Fibroblast of gingiva (primary cell): ENCODE data around the gene LSMEM2.
"Not testable (repeated sequence)": the region's sequence is repeated elsewhere in the genome, so short reads cannot be mapped to it uniquely, and the experiment has no call there.

Experiments
- DNase-seq: peaks from one replicate; pipeline ENCODE4 v3.0.0-alpha.2; 2011; ENCODE audit warnings: low read depth

LSMEM2 gene

DNA sequence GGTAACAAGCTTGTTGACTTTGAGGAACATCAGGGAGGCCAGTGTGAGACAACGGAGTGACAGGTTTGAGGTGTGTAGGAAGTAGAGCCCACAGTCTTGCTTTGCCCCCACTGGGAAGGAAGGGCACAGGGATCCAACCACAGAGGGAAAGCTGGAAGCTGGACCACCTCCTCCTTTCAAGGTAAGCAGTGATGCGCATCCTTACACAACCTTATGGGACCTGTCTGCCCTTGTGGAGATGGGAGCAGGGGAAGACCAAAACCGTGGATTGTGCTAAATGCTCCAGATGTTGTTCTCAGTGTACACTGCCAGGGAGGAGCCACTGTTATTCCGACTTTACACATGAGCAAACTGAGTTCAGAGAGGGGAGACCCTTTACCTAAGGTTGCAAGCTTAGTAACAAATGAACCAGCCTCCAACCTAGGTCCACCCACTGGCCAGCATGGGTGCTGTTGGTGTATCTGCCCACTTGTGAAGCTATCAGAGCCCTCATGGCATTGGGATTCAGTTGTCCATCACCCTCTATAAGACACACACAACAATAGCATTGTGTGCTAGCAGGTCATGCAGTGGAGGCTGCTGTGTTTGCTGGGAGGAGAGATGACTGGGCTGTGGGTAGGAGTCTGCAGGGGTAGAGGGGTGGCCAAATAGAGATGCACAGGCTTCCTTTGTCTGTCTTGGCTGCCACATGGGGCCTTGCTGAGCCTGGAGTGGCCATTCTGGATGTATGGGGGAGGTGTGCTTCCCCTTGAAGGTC, 586 bp upstream of the LSMEM2 start:
- no peak for DNase-seq

DNA sequence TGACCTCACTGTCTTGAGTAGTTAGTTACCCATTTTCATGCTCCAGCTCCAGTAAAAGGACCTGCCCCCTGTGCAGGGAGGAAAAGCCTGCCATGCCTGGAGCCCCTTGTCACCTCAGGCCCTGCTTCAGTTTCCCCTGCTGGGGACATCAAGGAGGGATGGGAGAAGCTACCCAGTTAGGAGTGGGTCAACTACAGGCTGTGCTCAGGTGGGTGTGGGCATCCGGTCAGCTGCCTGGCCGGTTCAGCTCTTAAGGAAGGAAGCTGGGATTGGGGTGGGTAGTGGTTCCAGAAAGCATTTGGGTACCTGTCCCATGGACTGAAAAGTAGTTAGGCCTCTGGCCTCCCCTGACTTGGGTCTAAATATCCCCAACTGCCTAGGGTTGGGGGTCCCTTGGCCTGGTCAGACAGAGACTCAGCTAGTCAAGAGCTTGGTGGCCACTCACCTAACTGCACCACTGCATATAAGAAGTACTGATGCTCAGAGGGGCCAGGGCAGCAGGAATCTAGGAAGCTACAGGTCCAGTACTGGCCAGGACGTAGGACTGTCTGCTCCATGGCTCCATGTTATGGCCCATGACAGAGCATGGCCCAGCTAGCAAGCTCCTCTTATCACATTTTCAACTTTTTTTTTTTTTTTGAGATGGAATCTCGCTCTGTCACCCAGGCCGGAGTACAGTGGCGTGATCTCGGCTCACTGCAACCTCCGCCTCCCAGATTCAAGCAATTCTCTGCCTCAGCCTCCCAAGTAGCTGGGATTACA, 549 bp downstream of the LSMEM2 start:
- no peak for DNase-seq

DNA sequence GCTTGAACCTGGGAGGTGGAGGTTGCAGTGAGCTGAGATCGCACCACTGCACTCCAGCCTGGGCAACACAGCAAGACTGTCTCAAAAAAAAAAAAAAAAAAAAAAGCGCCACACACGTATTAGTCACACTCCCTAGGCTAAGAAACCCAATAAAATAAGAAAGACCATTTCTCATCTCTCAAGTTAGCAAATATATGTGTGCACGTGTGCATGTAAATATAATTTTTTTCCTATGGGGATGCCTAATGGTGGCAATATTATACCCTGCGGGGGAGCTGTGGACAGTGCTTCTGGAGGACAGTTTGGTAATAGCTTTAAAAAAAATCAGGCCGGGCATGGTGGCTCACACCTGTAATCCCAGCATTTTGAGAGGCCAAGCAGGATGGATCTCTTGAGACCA, 5.2 kb downstream of the LSMEM2 start:
- DNase-seq = not testable (repeated sequence)

DNA sequence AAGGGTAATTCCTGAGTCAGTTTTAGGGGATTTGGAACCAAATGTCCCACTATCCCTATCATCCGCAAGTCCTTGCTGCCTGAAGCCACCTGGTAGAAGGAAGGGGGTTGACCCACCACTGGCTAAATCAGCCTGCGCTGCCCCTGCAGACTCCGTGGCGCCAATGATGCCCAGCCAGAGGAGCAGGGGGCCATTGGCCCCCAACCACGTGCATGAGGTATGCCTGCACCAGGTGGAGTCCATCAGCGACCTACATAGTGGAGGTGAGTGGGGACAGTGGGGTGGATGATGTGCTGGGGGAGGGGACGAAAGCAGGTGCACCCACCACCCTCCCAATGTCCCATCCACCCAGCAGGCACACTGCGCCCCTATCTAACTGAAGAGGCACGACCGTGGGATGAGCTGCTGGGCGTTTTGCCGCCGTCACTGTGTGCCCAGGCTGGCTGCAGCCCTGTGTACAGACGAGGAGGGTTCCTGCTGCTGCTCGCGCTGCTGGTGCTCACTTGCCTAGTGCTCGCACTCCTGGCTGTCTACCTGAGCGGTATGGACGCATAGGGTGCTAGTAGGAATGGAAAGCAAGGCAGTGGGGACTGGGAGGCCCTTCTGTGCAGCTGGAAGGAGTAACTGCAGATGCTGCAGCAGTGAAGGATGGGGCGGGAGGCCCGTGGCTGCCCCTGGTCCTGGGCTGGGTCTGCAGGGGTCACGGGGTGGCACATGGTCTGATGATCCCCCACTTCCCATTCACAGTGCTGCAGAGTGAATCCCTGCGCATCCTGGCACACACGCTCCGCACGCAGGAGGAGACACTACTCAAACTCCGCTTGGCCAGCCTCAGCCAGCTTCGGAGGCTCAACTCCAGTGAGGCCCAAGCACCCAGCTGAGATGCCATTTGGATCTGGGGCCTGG, 7.7 kb downstream of the LSMEM2 start:
- no peak for DNase-seq

DNA sequence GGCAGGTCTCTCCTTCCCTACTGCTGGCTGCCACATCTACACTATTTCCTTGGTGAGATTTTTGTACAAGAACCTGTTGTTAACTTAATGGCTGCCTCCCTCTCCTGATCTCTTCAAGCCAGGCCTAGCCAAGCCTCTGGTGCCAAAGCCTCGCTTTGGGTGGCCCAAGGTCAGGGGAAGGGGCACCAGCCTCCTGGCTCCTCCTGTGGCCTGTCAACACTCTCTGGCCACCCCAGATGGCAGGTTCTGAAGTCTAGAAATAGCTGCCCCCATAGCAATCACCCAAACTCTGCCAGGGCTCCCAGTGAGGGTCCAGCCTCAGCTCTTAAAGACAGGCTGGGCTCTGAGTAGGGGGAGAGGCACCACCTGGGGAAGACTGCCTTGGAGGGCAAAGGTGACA, 8.4 kb downstream of the LSMEM2 start:
- no peak for DNase-seq

DNA sequence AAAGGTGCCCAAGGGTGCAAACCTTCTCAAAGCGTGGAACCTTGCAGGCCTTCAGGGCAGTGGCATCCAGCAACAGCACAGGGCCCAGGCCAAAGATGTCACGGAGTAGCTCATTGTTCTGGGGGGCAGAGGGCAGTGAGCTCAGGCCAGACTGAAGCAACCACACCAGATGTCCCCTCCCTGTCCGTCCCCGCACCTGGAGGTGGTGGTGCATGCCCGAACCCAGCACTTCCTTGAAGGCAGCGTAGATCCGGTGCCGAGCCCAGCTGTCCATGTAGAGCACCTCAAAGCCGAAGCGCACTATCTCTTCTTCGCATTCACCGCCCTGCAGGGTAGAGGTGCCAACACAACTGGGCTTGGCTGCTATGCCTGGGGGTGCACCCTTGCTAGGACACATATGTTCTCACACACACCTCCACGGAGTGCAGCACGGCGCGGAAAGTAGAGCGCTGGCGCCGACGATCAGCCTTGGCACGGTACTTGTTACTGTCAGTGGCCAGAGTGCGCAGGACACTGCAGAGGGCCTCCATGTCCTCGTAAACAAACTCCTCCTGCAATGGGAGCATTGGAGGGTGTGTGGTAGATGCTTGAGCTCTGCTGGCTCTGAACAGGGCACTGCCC, 9.6 kb downstream of the LSMEM2 start:
- no peak for DNase-seq

DNA sequence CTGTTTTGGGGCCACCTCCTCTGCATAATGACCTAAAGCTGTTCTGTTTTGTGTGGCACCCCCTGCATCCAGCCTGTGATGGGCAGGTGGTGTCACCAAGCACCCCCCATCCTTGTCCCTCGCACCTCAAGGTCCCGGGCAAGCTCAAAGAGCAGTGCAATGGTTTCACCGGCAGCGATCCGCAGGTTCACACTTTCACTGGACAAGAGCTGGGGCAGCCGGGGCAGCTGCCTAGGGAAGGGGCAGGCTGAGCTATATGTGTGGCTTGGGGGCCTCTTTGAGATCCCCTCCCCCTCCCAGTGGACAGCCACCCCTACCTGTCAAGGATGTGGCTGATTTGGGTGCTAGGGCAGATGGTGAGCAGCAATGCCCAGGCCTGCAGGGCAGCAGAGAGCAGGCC, 10.2 kb downstream of the LSMEM2 start:
- DNase-seq = no peak

DNA sequence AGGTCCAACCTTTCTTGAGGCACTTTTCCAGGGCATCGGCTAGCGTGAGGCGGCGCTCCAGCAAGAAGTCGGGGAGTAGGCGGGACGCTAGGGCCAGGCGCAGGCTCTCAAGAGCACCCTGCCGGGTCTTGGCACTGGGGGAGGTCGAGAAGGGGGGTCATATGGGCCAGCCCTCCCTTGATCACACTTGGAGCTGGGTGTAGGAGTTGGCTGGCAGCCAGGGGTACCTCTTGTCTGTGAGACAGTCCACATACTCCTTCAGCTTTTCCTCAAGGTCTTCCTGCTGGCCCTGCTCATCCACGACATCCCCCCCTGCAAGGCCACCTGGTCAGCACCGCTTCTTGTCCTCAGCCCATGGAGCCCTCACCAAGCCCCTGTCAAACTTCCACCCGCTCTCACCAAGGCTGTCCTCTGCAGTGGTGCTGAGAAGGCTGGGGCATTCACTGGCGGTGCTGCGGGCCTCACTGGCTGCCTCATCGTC, 11.3 kb downstream of the LSMEM2 start:
- DNase-seq = no peak

DNA sequence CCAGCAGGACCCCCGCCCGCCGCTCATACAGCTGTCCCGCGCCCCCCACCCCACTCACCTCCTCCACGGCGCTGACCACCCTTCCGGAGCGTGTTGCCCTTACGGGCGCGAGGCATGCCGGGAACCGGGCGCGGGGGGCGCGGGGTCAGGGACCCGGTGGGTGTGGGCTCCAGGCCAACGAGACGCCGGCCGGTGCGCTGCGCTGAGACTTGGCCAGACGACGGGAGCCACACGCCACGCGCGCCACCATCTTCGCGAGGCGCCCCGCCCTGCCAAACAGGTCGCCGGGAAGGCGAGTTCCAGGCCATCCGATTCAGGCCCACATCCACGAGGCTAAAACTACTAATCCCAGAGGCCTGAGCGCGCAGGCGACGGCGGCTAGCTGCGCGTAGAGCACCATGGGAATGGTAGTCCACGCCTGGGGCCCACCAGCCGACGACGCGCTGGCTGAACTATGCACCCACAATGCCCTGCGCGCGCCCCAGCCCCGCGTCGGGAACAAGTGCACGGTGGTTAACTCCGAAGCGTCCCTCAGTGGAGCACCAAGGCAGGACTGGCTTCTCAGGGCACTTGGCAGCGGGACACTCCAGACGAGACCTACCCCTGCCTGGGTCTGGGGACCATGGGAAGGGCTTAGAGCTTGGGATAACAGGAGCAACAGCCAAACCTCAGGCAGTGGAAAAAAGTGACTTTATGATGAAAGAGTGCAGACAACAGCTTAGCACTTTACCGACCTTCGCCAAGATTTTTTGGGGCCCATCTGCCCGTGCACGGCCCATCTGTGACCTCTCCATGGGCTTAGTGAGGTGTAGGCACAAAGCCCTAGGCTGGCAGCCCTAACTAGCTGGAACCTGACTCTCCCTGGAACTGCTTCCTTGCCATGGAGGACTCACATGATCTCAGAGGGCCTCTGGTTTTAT, 13.5 kb downstream of the LSMEM2 start, which contains the start of gene IFRD2:
Gene IFRD2, minus strand, starts transcription at position 271 of the 920 bp plus-strand sequence. Its CDS starts 155 bp downstream, at position 116.
- DNase-seq = peak; percentile 96

DNA sequence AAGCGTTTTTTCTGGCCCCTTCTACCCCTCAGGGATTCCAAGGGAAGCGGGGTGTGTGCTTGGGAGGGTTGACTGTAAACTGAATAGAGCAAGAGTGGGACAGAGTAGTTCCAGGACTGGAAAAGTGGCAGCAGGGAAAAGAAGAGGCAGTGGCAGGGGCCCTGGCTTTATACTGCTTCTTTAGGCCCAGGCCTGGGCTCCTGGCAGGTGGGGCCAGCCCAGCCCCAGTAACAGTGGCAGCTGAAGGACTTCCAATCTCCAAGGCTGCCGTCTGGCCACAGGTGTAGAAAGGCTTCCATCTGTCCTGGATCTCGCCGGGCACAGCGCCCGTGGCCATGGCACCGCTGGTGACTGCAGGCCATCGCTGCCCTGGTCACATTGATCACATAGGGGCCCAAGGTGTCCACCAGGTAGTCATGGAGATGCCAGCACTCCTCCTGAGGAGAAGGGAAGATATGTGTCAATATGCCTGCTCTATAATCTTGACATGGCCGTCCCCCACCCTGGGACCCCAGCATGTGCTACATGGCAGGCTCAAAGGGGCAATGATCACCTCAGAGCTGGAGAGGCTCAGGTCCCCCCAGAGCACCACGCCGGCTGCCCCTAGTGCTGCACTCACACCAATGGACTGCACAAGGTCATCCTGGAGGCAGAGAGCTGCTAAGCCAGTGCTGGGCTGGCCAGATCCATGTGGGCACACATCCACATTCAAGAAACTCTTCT, 14.4 kb downstream of the LSMEM2 start:
- no peak for DNase-seq

DNA sequence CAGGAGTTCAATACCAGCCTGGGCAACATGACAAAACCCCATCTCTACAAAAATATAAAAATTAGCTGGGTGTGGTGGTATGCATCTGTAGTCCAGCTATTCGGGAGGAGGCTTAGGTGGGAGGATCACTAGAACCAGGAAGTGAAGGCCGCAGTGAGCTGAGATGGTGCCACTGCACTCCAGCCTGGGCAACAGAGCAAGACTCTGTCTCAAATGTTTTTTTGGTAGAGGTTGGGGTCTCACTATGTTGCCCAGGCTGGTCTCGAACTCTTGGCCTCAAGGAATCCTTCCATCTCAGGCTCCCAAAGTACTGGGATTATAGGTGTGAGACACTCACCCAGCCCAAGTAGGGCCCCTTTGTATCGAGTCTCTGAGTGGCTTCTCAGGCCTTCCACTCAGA, 15.2 kb downstream of the LSMEM2 start:
- no peak for DNase-seq

DNA sequence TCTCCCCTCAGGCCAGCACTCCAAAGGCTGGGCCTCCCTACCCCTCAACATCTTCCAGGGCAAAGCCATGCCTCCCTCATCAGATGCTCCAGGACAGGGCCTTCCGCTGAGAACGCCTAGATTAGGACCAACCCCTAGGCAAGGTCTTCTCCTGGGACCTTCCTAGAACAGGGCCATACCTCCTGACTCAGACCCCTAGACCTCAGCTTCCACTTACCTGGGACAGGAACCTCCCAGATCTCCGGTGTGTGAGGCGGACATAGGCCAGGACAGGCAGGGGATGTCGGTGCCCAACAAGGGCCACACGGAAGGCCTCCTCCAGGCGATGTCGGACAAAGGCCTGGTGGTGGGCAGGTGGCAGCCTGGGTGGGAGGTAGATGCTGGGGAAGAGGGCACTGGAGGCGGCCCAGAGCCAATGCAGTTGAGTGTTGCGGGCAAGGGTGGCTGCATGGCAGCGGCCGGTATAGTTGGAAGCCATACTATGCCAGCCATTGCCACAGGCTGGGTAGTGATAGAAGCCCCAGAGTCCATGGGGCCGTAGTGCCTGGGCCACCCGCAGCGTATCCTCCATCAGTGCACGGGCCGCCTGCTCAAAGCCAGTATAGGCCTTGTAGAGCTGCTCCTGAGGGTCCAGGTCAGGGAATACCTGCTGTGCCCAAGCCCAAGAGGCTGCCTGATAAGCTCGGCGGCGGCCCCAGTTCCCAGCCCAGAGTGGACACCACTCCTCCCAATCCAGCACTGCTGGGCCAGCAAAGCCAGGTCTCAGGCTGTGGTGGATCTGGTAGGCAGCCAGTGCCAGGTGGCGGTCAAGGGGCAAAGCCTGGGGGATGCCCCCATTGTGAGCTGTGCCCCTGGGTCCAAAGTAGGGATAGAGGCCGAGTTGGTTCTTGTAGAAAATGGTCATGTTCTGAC, 15.9 kb downstream of the LSMEM2 start:
- DNase-seq = no peak

DNA sequence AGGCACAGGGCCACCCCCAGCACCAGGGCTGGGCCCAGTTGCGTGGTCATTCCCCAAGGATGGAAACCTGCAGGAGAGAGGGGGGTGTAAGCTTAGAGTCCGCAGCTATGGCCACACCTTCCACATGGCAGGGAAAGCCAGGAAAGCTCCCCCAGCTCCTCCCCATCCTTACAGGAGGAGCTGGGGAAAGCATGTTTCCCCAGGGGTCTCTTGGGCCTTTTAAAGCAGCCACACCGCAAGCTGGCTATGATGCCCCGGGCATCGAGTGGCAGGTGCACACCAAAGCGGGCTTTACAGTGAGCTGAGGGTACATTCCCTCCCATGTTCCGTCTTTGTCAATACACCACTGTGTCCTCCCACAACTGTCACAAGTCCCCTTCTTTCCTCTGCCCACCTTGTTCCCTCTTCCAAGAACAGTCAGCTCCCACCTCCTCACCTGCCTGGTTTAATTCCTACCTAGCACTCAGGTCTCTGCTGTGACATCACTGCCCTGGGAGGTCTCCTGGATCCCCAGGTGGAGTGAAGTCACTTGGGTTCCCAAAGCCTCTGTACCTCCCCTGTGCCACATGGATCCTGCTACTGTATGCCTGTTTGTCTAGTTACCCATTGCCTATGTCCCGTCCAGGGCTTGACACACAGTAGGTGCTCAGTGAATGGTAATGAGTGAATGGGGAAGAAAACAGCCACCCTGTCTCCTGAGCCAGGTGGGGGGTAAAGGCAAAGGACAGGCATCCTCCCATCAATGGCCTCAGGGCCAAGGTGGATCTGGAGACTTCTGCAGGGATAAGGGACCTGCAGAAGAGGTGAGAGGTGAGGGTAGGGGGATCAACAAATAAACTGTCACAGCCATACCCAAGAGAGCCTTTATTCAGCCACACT, 16.9 kb downstream of the LSMEM2 start:
- no peak for DNase-seq

DNA sequence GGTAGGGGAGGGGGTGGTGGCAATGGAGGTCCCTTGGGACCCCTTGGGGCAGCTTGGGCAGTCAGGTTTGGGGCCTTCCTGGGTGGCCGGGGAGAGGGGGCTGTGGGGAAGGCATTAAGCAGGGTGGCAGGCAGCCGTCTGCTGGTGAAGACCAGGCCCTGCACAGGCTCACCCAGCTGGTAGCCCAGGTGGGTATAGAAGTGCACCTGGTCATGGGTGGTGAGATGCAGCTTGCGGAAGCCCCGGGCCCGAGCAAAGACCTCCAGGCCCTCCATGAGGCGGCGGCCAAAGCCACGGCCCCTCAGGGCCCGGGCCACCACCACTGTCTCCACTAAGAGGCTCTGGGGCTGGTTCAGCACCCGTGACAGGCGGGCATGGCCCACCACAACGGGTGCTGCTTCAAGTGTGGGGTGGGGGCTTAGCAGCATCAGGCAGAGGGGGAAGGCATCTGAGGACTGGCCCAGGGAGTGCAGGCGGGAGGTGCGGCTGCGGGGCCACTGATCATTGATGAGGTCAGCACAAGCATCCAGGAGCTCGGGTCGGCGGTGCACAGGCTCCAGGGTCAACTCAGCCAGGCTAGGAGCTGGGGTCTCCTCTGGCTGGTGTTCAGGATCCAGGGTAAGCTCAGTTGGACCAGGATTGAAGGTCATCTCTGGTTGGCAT, 18.0 kb downstream of the LSMEM2 start:
- DNase-seq = no peak

DNA sequence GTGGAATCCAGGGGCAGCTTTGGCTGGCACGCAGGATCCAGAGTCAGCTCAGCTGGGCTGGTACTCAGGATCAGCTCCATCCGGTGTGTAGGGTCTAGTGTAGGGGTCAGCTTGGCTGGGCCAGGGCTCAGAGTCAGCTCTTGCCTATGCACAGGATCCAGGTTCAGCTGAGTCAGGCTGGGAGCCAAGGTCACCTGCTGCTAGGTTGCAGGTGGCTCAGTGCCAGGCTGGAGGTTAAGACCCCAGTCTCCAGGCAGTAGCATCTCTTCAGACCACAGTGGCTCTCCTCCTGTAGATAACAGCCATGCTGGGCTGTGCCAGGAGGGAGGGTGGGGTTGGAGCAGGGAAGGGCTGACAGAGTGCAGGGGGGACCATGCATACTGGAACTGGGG, 18.5 kb downstream of the LSMEM2 start:
- DNase-seq = no peak

DNA sequence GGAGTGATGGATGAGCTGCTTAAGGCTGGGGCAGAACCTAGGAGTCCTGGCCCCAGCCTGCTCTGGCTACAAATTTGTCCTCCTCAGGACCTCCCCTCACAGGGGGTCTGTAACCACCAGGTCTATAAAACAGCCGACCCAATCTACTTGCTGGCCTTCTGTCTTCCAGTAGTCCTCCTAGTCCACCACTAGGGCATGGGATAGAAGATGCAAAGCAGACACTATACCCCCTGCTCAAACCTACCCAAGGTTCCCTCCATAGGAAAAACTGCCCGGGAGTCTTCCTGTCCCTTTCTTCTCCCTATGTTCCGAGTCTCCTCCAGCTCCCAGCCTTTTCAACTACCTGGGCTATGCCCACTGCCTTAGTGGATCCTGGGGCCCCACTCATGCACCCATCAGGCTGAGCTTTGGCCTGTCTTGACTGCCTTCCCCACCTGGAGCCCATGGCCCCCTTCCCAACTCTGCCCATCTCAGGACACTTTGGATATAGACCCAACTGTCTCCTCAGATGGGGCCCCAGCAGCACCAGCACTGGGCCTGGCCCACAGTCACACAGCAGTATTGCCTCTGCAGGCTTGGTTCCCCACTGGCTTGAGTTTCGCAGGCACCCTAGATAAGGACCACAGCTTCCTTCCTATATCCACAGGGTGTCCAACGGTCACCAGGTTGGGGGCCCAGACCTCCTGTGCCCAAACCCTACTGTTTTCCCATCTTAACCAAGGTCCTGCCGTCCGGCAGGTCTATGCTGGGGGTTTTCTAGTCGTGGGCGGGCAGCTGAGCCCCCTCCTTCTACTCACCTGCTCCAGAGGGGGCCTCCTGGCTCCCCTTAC, 19.2 kb downstream of the LSMEM2 start:
- DNase-seq = no peak
